ENCODE measurements around the gene GCNT2.
"Not testable (repeated sequence)": the region's sequence is repeated elsewhere in the genome, so short reads cannot be mapped to it uniquely, and the experiment has no call there.

GCNT2 gene

GRCh38 chr6:10575519-10575918 is 54.4 kb downstream of the GCNT2 start:
- not testable (repeated sequence) for H3K4me1 Mint-ChIP-seq (ENCODE audit: low read depth); H3K9me3 Mint-ChIP-seq; H3K27ac Mint-ChIP-seq; H3K4me3 Mint-ChIP-seq; H3K36me3 Mint-ChIP-seq (ENCODE audit: low read depth); H3K27me3 Mint-ChIP-seq

GRCh38 chr6:10576226-10576625 is 55.1 kb downstream of the GCNT2 start:
- Mint-ChIP-seq H3K27ac (no peak overlapping the region), H3K9me3 (no peaks in the 10 kb centered on the region), H3K4me3 (no peak overlapping the region), H3K36me3 (ENCODE audit: low read depth) (no peaks in the 10 kb centered on the region), H3K27me3 (no peaks in the 10 kb centered on the region), H3K4me1 (ENCODE audit: low read depth) (no peaks in the 10 kb centered on the region)

- H3K27me3 Mint-ChIP-seq, result no peaks in the 10 kb centered on the region
- H3K4me1 Mint-ChIP-seq (ENCODE audit: low read depth), result no peaks in the 10 kb centered on the region
- H3K27ac Mint-ChIP-seq, result no peak overlapping the region
- H3K9me3 Mint-ChIP-seq, result no peaks in the 10 kb centered on the region
- no peaks in the 10 kb centered on the region for H3K36me3 Mint-ChIP-seq (ENCODE audit: low read depth)
- H3K4me3 Mint-ChIP-seq, result no peak overlapping the region
Measured at GRCh38 chr6:10577112-10577511, 56.0 kb downstream of the GCNT2 start.

DNA sequence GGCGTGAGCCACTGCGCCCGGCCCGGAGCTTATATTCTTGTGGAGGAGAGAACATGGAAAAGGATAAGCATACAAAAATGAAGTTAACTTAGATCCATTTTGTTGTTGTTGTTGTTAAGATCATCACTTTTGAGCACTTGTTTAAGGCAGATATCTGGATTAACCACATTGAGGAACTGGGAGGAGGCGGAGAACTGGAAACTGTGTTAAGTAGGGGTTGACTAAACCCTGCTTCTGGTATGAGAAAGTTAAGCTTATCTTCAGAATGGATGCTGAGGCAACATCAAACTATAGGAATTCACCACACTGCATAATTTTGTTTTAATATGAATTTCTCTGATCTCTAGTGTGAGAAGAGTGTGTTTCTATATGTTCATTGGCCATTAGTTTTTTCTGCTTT is 57.6 kb downstream of the GCNT2 start:
- Mint-ChIP-seq H3K9me3 (no peaks in the 10 kb centered on the region), H3K4me3 (no peak overlapping the region), H3K27ac (no peak overlapping the region), H3K27me3 (no peaks in the 10 kb centered on the region), H3K4me1 (ENCODE audit: low read depth) (no peaks in the 10 kb centered on the region), H3K36me3 (ENCODE audit: low read depth) (no peaks in the 10 kb centered on the region)

GRCh38 chr6:10579803-10580202 is 58.7 kb downstream of the GCNT2 start:
- Mint-ChIP-seq H3K4me1 (ENCODE audit: low read depth) (no peaks in the 10 kb centered on the region), H3K36me3 (ENCODE audit: low read depth) (no peaks in the 10 kb centered on the region)

DNA sequence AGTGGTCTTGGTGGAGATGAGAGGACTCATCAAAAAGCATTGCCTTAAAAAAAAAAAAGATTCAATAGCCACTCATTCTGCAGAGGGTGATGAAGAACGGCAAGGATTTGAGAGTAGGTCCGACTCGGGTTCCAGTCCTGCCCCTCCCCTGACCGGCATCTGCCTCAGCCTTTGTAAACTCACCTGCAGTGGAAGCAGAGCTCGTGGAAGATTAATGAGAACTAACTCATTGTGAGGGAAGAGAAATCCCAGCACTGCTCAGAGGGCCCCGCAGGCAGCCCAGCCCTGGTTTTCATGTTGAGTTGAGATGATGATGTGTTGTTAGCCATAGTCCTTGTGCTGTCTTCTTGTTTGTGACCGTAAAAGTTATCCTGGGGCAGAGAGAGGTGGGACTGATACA is 59.4 kb downstream of the GCNT2 start:
- no peak overlapping the region for H3K27ac Mint-ChIP-seq

More at GRCh38 chr6:10579803-10580202, 58.7 kb downstream of the GCNT2 start:
- H3K27ac Mint-ChIP-seq, result no peak overlapping the region
- H3K9me3 Mint-ChIP-seq, result no peaks in the 10 kb centered on the region
- H3K4me3 Mint-ChIP-seq, result no peak overlapping the region
- H3K27me3 Mint-ChIP-seq, result no peaks in the 10 kb centered on the region

DNA sequence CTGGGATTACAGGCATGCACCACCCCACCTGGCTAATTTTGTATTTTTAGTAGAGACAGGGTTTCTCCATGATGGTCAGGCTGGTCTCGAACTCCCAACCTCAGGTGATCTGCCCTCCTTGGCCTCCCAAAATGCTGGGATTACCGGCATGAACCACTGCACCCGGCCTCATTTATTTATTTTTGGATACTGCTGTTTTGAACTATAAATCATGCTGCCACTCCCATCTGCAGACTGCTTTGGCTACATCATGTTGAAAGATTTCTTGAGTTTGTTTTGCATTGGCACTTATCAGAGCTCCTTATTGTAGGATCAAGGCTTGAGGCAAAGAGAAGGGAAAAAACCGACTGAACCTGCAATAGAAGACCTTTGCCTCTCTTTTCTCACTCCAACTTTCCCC is 60.3 kb downstream of the GCNT2 start:
- not testable (repeated sequence) for H3K27ac Mint-ChIP-seq, H3K4me3 Mint-ChIP-seq

More for the DNA sequence above, 59.4 kb downstream of the GCNT2 start:
- no peaks in the 10 kb centered on the region for H3K27me3 Mint-ChIP-seq
- H3K4me3 Mint-ChIP-seq, result no peak overlapping the region
- no peaks in the 10 kb centered on the region for H3K4me1 Mint-ChIP-seq (ENCODE audit: low read depth)
- no peaks in the 10 kb centered on the region for H3K9me3 Mint-ChIP-seq
- no peaks in the 10 kb centered on the region for H3K36me3 Mint-ChIP-seq (ENCODE audit: low read depth)

GRCh38 chr6:10582774-10583508 is 61.8 kb downstream of the GCNT2 start:
- Mint-ChIP-seq H3K27me3 (no peaks in the 10 kb centered on the region), H3K4me1 (ENCODE audit: low read depth) (no peaks in the 10 kb centered on the region), H3K4me3 (no peak overlapping the region), H3K36me3 (ENCODE audit: low read depth) (no peaks in the 10 kb centered on the region), H3K9me3 (no peaks in the 10 kb centered on the region), H3K27ac (no peak overlapping the region)

More for the DNA sequence above, 60.3 kb downstream of the GCNT2 start:
- H3K9me3 Mint-ChIP-seq; H3K36me3 Mint-ChIP-seq (ENCODE audit: low read depth); H3K27me3 Mint-ChIP-seq; H3K4me1 Mint-ChIP-seq (ENCODE audit: low read depth): not testable (repeated sequence)

DNA sequence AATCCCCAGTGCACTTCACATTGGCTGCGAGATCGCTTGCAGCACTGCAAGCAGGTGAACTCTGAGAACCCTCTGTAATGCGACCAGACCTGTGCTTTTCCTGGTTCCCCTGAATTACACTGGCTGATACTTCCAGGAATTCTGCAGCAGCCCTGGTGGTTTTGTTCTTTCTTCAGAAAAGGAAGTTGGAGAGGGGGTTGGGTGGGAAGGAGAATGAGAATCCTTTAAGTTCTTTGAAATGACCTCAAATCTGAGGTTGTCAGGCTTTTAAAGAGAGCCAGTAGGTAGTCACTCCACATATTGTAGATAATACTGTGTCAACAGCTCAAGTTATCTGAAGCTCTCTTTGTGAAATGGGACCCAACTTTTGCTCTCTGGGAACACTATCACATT is 62.4 kb downstream of the GCNT2 start:
- no peaks in the 10 kb centered on the region for H3K9me3 Mint-ChIP-seq
- H3K27me3 Mint-ChIP-seq, result no peaks in the 10 kb centered on the region
- H3K27ac Mint-ChIP-seq, result no peak overlapping the region
- no peaks in the 10 kb centered on the region for H3K4me1 Mint-ChIP-seq (ENCODE audit: low read depth)
- H3K36me3 Mint-ChIP-seq (ENCODE audit: low read depth), result no peaks in the 10 kb centered on the region
- H3K4me3 Mint-ChIP-seq, result no peak overlapping the region

DNA sequence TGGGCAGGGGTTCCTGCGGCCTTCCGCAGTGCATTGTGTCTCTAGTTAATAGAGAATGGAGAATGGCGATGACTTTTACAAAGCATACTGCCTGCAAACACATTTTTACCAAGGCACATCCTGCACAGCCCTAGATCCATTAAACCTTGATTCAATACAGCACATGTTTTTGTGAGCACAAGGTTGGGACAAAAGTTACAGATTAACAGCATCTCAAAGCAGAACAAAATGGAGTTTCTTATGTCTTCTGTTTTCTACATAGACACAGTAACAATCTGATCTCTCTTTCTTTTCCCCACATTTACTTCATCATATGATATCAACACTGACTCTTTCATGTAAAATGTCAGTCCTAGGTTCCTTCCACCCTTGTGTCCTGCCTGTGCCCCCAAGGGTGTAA is 63.5 kb downstream of the GCNT2 start:
- Mint-ChIP-seq H3K4me3 (no peak overlapping the region), H3K4me1 (ENCODE audit: low read depth) (no peaks in the 10 kb centered on the region), H3K36me3 (ENCODE audit: low read depth) (no peaks in the 10 kb centered on the region), H3K27ac (no peak overlapping the region), H3K9me3 (no peaks in the 10 kb centered on the region), H3K27me3 (no peaks in the 10 kb centered on the region)

DNA sequence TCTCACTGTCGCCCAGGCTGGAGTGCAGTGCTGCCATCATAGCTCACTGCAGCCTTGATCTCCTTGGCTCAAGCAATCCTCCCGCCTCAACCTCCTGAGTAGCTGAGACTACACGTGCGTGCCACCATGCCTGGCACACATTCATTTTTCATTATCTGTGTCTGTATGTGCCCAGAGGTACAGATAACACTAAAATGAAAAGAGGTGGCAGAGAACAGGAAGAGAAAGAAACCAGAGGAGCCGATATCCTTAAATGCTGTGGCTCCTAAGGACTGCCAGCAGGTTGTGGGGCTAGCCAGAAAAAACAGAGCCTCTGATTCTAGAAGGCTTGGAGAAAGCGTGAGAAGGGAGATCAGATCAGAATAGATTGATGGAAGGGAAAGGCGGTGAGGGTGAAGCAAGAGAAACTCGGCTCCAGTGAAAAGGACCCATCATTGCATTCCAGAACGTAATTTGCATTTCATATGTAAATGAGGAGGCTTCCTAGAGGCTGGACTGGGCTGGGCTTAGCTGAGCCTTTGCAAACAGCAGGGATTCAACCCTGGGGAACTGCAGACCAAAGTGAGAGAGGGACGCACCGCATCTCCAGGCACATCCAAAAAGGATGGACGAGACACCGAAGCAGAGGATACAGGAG is 64.2 kb downstream of the GCNT2 start:
- no peaks in the 10 kb centered on the region for H3K4me1 Mint-ChIP-seq (ENCODE audit: low read depth)
- H3K9me3 Mint-ChIP-seq, result no peaks in the 10 kb centered on the region
- no peaks in the 10 kb centered on the region for H3K36me3 Mint-ChIP-seq (ENCODE audit: low read depth)
- no peak overlapping the region for H3K4me3 Mint-ChIP-seq
- no peaks in the 10 kb centered on the region for H3K27me3 Mint-ChIP-seq
- no peak overlapping the region for H3K27ac Mint-ChIP-seq

GRCh38 chr6:10586302-10586701 is 65.2 kb downstream of the GCNT2 start:
- Mint-ChIP-seq H3K4me1 (ENCODE audit: low read depth) (no peaks in the 10 kb centered on the region), H3K27ac (no peak overlapping the region)

DNA sequence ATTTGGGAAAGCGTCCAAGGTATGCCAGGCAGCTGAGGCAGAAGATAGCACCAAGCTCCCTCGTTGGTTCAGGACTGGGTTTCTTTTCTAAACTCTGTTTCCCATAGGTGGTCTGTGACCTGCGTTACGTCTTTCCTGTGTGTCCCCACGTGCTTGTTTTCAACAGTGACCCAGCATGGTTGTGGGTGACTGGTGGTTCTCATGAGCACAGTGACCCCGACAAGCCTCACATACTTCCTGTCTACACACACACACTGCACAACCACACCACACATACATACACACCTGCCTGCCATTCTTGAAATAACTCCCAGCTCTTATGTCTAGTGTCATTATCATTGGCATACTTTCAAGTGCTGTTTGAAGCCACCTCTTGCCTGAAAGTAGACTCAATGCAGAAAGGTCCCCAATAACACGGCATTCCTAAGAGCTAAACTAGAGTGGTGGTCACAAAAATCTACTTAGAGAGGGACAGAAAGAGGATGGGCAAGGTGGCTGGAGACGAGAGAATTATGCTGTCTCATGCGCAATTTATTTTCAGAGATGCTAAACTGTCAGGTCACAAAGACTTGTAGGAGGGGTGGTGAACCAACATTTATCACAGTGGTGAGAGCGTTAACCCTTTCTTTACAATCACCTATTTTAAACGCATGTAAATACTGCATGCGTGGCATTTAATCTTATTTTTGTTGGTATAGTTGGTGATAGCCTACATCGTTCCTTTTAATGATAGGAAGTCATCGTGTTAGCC is 66.7 kb downstream of the GCNT2 start:
- no peaks in the 10 kb centered on the region for H3K4me1 Mint-ChIP-seq (ENCODE audit: low read depth)
- H3K9me3 Mint-ChIP-seq, result no peaks in the 10 kb centered on the region
- no peaks in the 10 kb centered on the region for H3K27me3 Mint-ChIP-seq
- no peaks in the 10 kb centered on the region for H3K36me3 Mint-ChIP-seq (ENCODE audit: low read depth)
- H3K27ac Mint-ChIP-seq, result no peak overlapping the region
- no peak overlapping the region for H3K4me3 Mint-ChIP-seq

More at GRCh38 chr6:10586302-10586701, 65.2 kb downstream of the GCNT2 start:
- Mint-ChIP-seq H3K9me3 (no peaks in the 10 kb centered on the region), H3K4me3 (no peak overlapping the region), H3K27me3 (no peaks in the 10 kb centered on the region), H3K36me3 (ENCODE audit: low read depth) (no peaks in the 10 kb centered on the region)

GRCh38 chr6:10588562-10589428 is 67.6 kb downstream of the GCNT2 start:
- no peaks in the 10 kb centered on the region for H3K4me1 Mint-ChIP-seq (ENCODE audit: low read depth)
- no peaks in the 10 kb centered on the region for H3K9me3 Mint-ChIP-seq
- H3K27me3 Mint-ChIP-seq, result no peaks in the 10 kb centered on the region
- no peak overlapping the region for H3K27ac Mint-ChIP-seq
- H3K4me3 Mint-ChIP-seq, result no peak overlapping the region
- no peaks in the 10 kb centered on the region for H3K36me3 Mint-ChIP-seq (ENCODE audit: low read depth)

DNA sequence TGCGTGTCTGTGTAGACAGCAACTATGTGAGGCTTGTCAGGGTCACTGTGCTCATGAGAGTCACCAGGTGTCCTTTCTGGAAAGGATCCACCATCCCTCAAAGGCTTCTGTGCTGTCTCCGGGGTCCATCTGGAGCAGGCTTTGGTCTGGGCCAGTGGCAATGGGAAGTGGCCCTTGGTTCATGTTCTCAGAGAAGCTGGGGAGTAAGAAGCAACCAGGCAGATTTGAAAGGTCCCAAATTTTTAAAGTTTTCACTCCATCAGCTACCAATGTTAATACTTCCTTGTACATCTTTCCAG is 68.2 kb downstream of the GCNT2 start:
- Mint-ChIP-seq H3K4me3 (no peak overlapping the region), H3K27me3 (no peaks in the 10 kb centered on the region), H3K36me3 (ENCODE audit: low read depth) (no peaks in the 10 kb centered on the region), H3K9me3 (no peaks in the 10 kb centered on the region), H3K27ac (no peak overlapping the region), H3K4me1 (ENCODE audit: low read depth) (peaks cover under 1% of the 10 kb centered on the region)

Measured in stimulated activated naive CD8-positive, alpha-beta T cell treated with anti-CD3 and anti-CD28 coated beads, Interleukin-15, Interleukin-2, amounts not matched to agents 100 ng/mL and 50 ng/mL, for 24 hours (primary cell).